ENCODE data around the gene CAPNS2.

The CAPNS2 gene

GRCh38 chr16:55566432-55567175 lies at the start of gene CAPNS2:
CAPNS2 (plus strand) TSS chr16:55566684; CDS start chr16:55566757, 73 bp downstream.
- no peak for DNase-seq

GRCh38 chr16:55521792-55522191 lies 44.7 kb upstream of the CAPNS2 start:
- no peak for DNase-seq

- no peak for DNase-seq
Measured at GRCh38 chr16:55526441-55526840, 40.0 kb upstream of the CAPNS2 start.

GRCh38 chr16:55527885-55528284 lies 38.6 kb upstream of the CAPNS2 start:
- no peak for DNase-seq

GRCh38 chr16:55529018-55529417 lies 37.5 kb upstream of the CAPNS2 start:
- DNase-seq = no peak

- DNase-seq = no peak
Measured at GRCh38 chr16:55530316-55530856, 36.1 kb upstream of the CAPNS2 start.

GRCh38 chr16:55532227-55532626 lies 34.3 kb upstream of the CAPNS2 start:
- no peak for DNase-seq

- no peak for DNase-seq
Measured at GRCh38 chr16:55534756-55535155, 31.7 kb upstream of the CAPNS2 start.

GRCh38 chr16:55539049-55539448 lies 27.4 kb upstream of the CAPNS2 start:
- no peak for DNase-seq

- DNase-seq = no peak
Measured at GRCh38 chr16:55539488-55539887, 27.0 kb upstream of the CAPNS2 start.

- DNase-seq = no peak
Measured at GRCh38 chr16:55540221-55540620, 26.3 kb upstream of the CAPNS2 start.

GRCh38 chr16:55542459-55543082 lies 23.9 kb upstream of the CAPNS2 start:
- DNase-seq = no peak

- no peak for DNase-seq
Measured at GRCh38 chr16:55543472-55543871, 23.0 kb upstream of the CAPNS2 start.

GRCh38 chr16:55552621-55553020 lies 13.9 kb upstream of the CAPNS2 start:
- DNase-seq = no peak

- no peak for DNase-seq
Measured at GRCh38 chr16:55555436-55555835, 11.0 kb upstream of the CAPNS2 start.

GRCh38 chr16:55557186-55557585 lies 9.3 kb upstream of the CAPNS2 start:
- DNase-seq = no peak

- DNase-seq = no peak
Measured at GRCh38 chr16:55559233-55559632, 7.3 kb upstream of the CAPNS2 start.

- no peak for DNase-seq
Measured at GRCh38 chr16:55559933-55560516, 6.5 kb upstream of the CAPNS2 start.

- DNase-seq = no peak
Measured at GRCh38 chr16:55561319-55561848, 5.1 kb upstream of the CAPNS2 start.

GRCh38 chr16:55562936-55563335 lies 3.5 kb upstream of the CAPNS2 start:
- DNase-seq = no peak

- no peak for DNase-seq
Measured at GRCh38 chr16:55563797-55564196, 2.7 kb upstream of the CAPNS2 start.

- DNase-seq = no peak
Measured at GRCh38 chr16:55565086-55565485, 1.4 kb upstream of the CAPNS2 start.

GRCh38 chr16:55567382-55567781 lies 898 bp downstream of the CAPNS2 start:
- DNase-seq = no peak

- no peak for DNase-seq
Measured at GRCh38 chr16:55568207-55568606, 1.7 kb downstream of the CAPNS2 start.
